MCF 10A (cell line): Measurements from ENCODE around the gene NTRK2. TPM values are rescaled to one million over a fixed set of nuclear protein-coding genes. Genes with fewer than 3 reads are reported as not detected.
A peak's percentile ranks its signal among the peaks of the same experiment; 100 is the strongest.

ENCODE experiments used
- BruUV-seq: library from RNA; stranded (reverse); fragments of 400-500 nt; replicated peaks from 2 replicates; lab custom pipeline; 2021; lab: Mats Ljungman, UMichigan
- CTCF ChIA-PET: fragments of 300-600 bp; sonication (Branson Sonifier 250); formaldehyde crosslinking; extraction: SDS; loops from one replicate; lab custom pipeline; 2021; ENCODE audit warnings: antibody characterized with exemption, inconsistent platforms; lab: Yijun Ruan, JAX
- POLR2A ChIA-PET: fragments of 300-600, 350-650 bp; sonication (Branson Sonifier 250); formaldehyde crosslinking; extraction: SDS; loops from one replicate; lab custom pipeline; 2020; ENCODE audit warnings: antibody characterized with exemption, inconsistent platforms; lab: Yijun Ruan, JAX
- DNase-seq: peaks from one replicate; pipeline ENCODE4 v3.0.0-alpha.2; 2018; ENCODE audit not compliant: unreplicated experiment
- H3K27ac Mint-ChIP-seq: one replicate; pipeline ENCODE4 v1.8.0; 2022; ENCODE audit warnings: mild to moderate bottlenecking, low read depth, mixed read lengths; ENCODE audit not compliant: unreplicated experiment
- H3K27me3 Mint-ChIP-seq: one replicate; pipeline ENCODE4 v1.8.0; 2022; ENCODE audit warnings: mixed read lengths; ENCODE audit not compliant: insufficient read depth, unreplicated experiment
- H3K36me3 Mint-ChIP-seq: one replicate; pipeline ENCODE4 v1.8.0; 2022; ENCODE audit warnings: mild to moderate bottlenecking, moderate library complexity, mixed read lengths; ENCODE audit not compliant: insufficient read depth, unreplicated experiment
- H3K4me1 Mint-ChIP-seq: one replicate; pipeline ENCODE4 v1.8.0; 2022; ENCODE audit warnings: mixed read lengths; ENCODE audit not compliant: insufficient read depth, unreplicated experiment
- H3K4me3 Mint-ChIP-seq: one replicate; pipeline ENCODE4 v1.8.0; 2022; ENCODE audit warnings: mild to moderate bottlenecking, moderate library complexity, mixed read lengths; ENCODE audit not compliant: unreplicated experiment
- H3K9me3 Mint-ChIP-seq: one replicate; pipeline ENCODE4 v1.8.0; 2022; ENCODE audit warnings: mixed read lengths; ENCODE audit not compliant: unreplicated experiment
- CTCF ChIP-seq: fragments of 200-600 bp; IDR thresholded peaks from one replicate; pipeline ENCODE4 v1.8.0; 2022; ENCODE audit warnings: antibody characterized with exemption, mild to moderate bottlenecking; ENCODE audit not compliant: unreplicated experiment
- intact Hi-C: fragments of 100-400 bp; cut with micrococcal nuclease; formaldehyde crosslinking; loops from 2 replicates; pipeline ENCODE4 v1.14.1; 2022
- total RNA-seq: library from RNA; stranded (reverse); gene quantifications from 2 replicates; pipeline ENCODE4 v1.2.3, GENCODE V29; 2022

NTRK2 gene
- total RNA-seq, 1 experiment from 2014 or later, result not detected

DNA sequence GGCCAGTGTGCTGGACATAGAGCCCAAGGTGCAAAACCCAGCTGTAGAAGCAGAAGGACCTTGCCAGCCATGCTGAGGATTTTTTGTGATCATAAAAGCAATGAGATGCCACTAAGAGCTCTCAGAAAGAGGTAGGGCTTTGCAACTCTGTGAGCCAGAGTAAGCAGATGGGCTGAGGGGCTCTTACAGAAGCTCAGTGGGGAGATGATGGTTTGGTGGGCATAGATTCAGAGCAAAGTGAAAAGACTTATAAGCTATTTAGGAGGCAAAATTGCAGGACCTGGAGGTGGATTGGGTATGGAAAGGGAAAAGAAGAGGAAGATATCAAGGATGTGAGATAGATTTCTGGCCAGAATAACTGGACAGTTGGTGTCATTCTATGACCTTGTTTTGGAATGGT, 302.0 kb downstream of the NTRK2 start:
- ChIA-PET CTCF (interaction anchor here (0.7 to 1.3 kb wide), 4 partner anchors 16 to 639 kb away, joined by 3 to 8 read pairs (median 4); no protein-coding TSS in a partner anchor), POLR2A (no interaction called here)
- intact Hi-C loops, result loop anchor here (10.0 kb wide), 1 partner anchor 143 kb away; no protein-coding TSS in a partner anchor
- Mint-ChIP-seq H3K27ac (no peak overlapping the region), H3K27me3 (no peaks in the 10 kb centered on the region), H3K9me3 (no peaks in the 10 kb centered on the region), H3K36me3 (no peaks in the 10 kb centered on the region), H3K4me3 (no peak overlapping the region), H3K4me1 (peaks cover 28% of the 10 kb centered on the region)
- TF ChIP-seq CTCF, result no peak
- DNase-seq, result no peak
- BruUV-seq, result no TSS peak

- H3K36me3 Mint-ChIP-seq, result no peaks in the 10 kb centered on the region
- CTCF ChIA-PET, result interaction anchor here (0.6 to 1.0 kb wide), 2 partner anchors 11 to 430 kb away, joined by 3 to 5 read pairs; no protein-coding TSS in a partner anchor
- DNase-seq, result no peak
- POLR2A ChIA-PET, result no interaction called here
- intact Hi-C loops, result loop anchor here (10.0 kb wide), 1 partner anchor 141 kb away; no protein-coding TSS in a partner anchor
- no peak overlapping the region for H3K27ac Mint-ChIP-seq
- no peaks in the 10 kb centered on the region for H3K9me3 Mint-ChIP-seq
- TF ChIP-seq CTCF, result no peak
- no peaks in the 10 kb centered on the region for H3K27me3 Mint-ChIP-seq
- H3K4me3 Mint-ChIP-seq, result no peak overlapping the region
- H3K4me1 Mint-ChIP-seq, result peaks cover 27% of the 10 kb centered on the region
- BruUV-seq, result no TSS peak
Observed at GRCh38 chr9:84974258-84974657, 304.7 kb downstream of the NTRK2 start.

- no peaks in the 10 kb centered on the region for H3K9me3 Mint-ChIP-seq
- H3K4me3 Mint-ChIP-seq, result no peak overlapping the region
- no peaks in the 10 kb centered on the region for H3K27me3 Mint-ChIP-seq
- no peaks in the 10 kb centered on the region for H3K36me3 Mint-ChIP-seq
- ChIA-PET POLR2A (no interaction called here), CTCF (interaction anchor here (0.6 to 1.0 kb wide), 2 partner anchors 11 to 455 kb away, joined by 3 to 4 read pairs; no protein-coding TSS in a partner anchor)
- no TSS peak for BruUV-seq
- intact Hi-C loops, result loop anchor here (10.0 kb wide), 1 partner anchor 140 kb away; no protein-coding TSS in a partner anchor
- no peak for TF ChIP-seq CTCF
- peaks cover 23% of the 10 kb centered on the region for H3K4me1 Mint-ChIP-seq
- no peak overlapping the region for H3K27ac Mint-ChIP-seq
- no peak for DNase-seq
Observed at GRCh38 chr9:84974855-84975254, 305.3 kb downstream of the NTRK2 start.

DNA sequence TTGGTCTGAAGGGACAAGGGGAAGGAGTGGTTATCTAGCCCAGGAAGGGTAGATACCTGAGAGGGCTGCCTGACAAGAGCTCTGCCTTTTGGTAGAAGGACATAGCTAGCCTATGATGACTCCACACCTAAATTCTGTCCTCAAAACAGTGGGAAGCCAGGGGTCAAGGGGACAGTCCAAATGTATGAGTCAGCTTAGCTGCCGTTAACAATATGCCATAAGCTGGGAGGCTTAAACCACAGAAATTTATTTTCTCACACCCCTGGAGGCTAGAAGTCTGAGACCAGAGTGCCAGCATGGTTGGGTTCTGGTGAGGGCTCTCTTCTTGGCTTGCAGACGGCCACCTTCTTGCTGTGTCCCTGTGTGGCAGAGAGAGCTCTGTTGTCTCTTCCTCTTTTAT, 306.4 kb downstream of the NTRK2 start:
- ChIA-PET POLR2A (interaction anchor here (0.6 kb wide), 1 partner anchor 160 kb away, joined by 3 read pairs; no protein-coding TSS in a partner anchor), CTCF (no interaction called here)
- TF ChIP-seq CTCF, result no peak
- Mint-ChIP-seq H3K27me3 (no peaks in the 10 kb centered on the region), H3K27ac (no peak overlapping the region), H3K36me3 (no peaks in the 10 kb centered on the region), H3K9me3 (no peaks in the 10 kb centered on the region), H3K4me3 (no peak overlapping the region), H3K4me1 (peaks cover 17% of the 10 kb centered on the region)
- intact Hi-C loops, result loop anchor here (10.0 kb wide), 1 partner anchor 139 kb away; no protein-coding TSS in a partner anchor
- DNase-seq, result peak; percentile 59
- BruUV-seq, result no TSS peak
